ENCODE results near the gene ETV6.

Gene ETV6

GRCh38 chr12:11732715-11733114, 83.2 kb downstream of the ETV6 start:
- FAIRE-seq (no peak), DNase-seq (ENCODE audit: low spot score) (no peak)

GRCh38 chr12:11734580-11735180, 85.2 kb downstream of the ETV6 start:
- no peak for DNase-seq (ENCODE audit: low spot score)

GRCh38 chr12:11738450-11738849, 89.0 kb downstream of the ETV6 start:
- FAIRE-seq: no peak
- DNase-seq (ENCODE audit: low spot score): no peak

More at GRCh38 chr12:11734580-11735180, 85.2 kb downstream of the ETV6 start:
- FAIRE-seq: no peak

GRCh38 chr12:11739980-11740577, 90.6 kb downstream of the ETV6 start:
- DNase-seq (ENCODE audit: low spot score) (no peak), FAIRE-seq (no peak)

- DNase-seq (ENCODE audit: low spot score) (no peak), FAIRE-seq (no peak)
Measured at GRCh38 chr12:11741434-11742092, 92.1 kb downstream of the ETV6 start.

- DNase-seq (ENCODE audit: low spot score) (no peak), FAIRE-seq (no peak)
Measured at GRCh38 chr12:11743423-11744409, 94.2 kb downstream of the ETV6 start.

- DNase-seq (ENCODE audit: low spot score) (no peak), FAIRE-seq (no peak)
Measured at GRCh38 chr12:11744410-11744801, 94.9 kb downstream of the ETV6 start.

- FAIRE-seq (no peak), DNase-seq (ENCODE audit: low spot score) (no peak)
Measured at GRCh38 chr12:11745113-11745512, 95.6 kb downstream of the ETV6 start.

GRCh38 chr12:11746024-11746771, 96.7 kb downstream of the ETV6 start:
- DNase-seq (ENCODE audit: low spot score) (peak; percentile 99), FAIRE-seq (peak; percentile 99)

- FAIRE-seq (no peak), DNase-seq (ENCODE audit: low spot score) (no peak)
Measured at GRCh38 chr12:11746940-11747716, 97.7 kb downstream of the ETV6 start.

GRCh38 chr12:11747969-11748368, 98.5 kb downstream of the ETV6 start:
- FAIRE-seq: no peak
- no peak for DNase-seq (ENCODE audit: low spot score)

- DNase-seq (ENCODE audit: low spot score) (no peak), FAIRE-seq (no peak)
Measured at GRCh38 chr12:11748903-11749302, 99.4 kb downstream of the ETV6 start.

GRCh38 chr12:11749943-11750690, 100.6 kb downstream of the ETV6 start:
- no peak for FAIRE-seq
- DNase-seq (ENCODE audit: low spot score): no peak

- FAIRE-seq (no peak), DNase-seq (ENCODE audit: low spot score) (no peak)
Measured at GRCh38 chr12:11752403-11753149, 103.1 kb downstream of the ETV6 start.

- no peak for FAIRE-seq
Measured at GRCh38 chr12:11753150-11753499, 103.7 kb downstream of the ETV6 start.

GRCh38 chr12:11753826-11754225, 104.4 kb downstream of the ETV6 start:
- FAIRE-seq (no peak), DNase-seq (ENCODE audit: low spot score) (no peak)

More at GRCh38 chr12:11753150-11753499, 103.7 kb downstream of the ETV6 start:
- no peak for DNase-seq (ENCODE audit: low spot score)

GRCh38 chr12:11754256-11754655, 104.8 kb downstream of the ETV6 start:
- DNase-seq (ENCODE audit: low spot score) (no peak), FAIRE-seq (no peak)

GRCh38 chr12:11755302-11755930, 105.9 kb downstream of the ETV6 start:
- DNase-seq (ENCODE audit: low spot score) (no peak), FAIRE-seq (no peak)

Measured in RCC 7860 (cell line).